ENCODE results near the gene TBKBP1.

DNA sequence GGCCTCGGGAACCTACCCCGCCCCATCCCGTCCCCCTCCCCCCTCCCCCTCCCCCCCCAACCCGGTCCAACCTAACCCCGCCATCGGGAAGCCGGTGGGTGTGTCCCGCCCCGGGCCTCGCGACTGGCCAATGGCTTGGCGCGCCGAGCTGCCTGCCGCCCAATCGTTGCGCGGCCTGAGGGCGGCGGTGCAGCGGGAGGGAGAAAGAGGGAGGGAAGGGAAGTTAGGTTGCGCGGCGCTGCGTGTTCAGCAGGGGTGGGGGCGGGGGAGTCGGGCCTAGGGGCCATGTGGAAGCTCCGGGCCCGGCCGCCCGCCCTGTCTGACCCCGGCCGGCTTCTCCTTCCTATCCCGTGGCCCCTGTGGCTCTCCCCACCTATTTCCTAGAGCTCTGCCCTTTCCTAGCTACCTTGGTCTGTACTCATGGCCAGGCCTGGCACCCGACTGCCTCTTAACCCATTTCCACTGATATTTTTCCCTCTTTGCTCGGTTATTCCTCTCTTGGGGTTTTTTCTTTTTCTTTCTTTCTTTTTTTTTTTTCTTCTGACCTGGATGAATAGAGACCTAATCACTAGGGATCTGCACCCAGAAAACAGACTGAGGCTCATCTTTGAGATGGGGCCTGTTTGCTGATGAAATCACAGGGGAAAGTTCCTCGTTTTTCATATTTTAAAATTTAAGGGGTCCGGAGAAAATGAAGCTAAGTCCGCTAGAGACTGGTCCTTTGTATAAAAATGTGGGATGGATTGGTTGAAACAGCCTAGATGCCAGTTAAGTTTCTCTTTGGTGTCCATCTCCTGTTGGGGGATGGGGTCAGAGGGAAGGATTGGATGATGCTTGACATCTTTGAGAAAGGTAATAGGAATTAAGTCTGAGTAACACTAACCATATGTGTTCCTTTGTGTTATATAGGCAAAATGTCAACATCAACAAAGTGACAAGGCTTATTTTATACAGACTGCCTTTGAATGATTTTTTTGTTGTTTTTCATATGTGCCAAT, 43.1 kb upstream of the TBKBP1 start:
- no peak for TF ChIP-seq EZH2 (IDR thresholded peaks at IDR 0.05; ENCODE audit: low read length, unreplicated experiment)
- TF ChIP-seq, protein P1, sequence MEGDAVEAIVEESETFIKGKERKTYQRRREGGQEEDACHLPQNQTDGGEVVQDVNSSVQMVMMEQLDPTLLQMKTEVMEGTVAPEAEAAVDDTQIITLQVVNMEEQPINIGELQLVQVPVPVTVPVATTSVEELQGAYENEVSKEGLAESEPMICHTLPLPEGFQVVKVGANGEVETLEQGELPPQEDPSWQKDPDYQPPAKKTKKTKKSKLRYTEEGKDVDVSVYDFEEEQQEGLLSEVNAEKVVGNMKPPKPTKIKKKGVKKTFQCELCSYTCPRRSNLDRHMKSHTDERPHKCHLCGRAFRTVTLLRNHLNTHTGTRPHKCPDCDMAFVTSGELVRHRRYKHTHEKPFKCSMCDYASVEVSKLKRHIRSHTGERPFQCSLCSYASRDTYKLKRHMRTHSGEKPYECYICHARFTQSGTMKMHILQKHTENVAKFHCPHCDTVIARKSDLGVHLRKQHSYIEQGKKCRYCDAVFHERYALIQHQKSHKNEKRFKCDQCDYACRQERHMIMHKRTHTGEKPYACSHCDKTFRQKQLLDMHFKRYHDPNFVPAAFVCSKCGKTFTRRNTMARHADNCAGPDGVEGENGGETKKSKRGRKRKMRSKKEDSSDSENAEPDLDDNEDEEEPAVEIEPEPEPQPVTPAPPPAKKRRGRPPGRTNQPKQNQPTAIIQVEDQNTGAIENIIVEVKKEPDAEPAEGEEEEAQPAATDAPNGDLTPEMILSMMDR (conservative IDR thresholded peaks at IDR 0.05; ENCODE audit: low read depth, low read length) = no peak
- TF ChIP-seq EZH2phosphoT487 (IDR thresholded peaks at IDR 0.05; ENCODE audit: borderline replicate concordance, low read length) = no peak

Measured in PC-3 (cell line).